HG03571 (cell line): ENCODE measurements around the gene ARHGEF2.
"Not testable (repeated sequence)": the region's sequence is repeated elsewhere in the genome, so short reads cannot be mapped to it uniquely, and the experiment has no call there.

Source experiments
- ATAC-seq: cut with Tn5 transposase; IDR thresholded peaks from one replicate; pipeline ENCODE4 v1.9.1; 2021; ENCODE audit not compliant: unreplicated experiment

The ARHGEF2 gene

GRCh38 chr1:155993595-155993994 lies 15.2 kb upstream of the ARHGEF2 start:
- no peak for ATAC-seq

- ATAC-seq = no peak
Measured at GRCh38 chr1:155990005-155990739, 11.8 kb upstream of the ARHGEF2 start.

- ATAC-seq = no peak
Measured at GRCh38 chr1:155989242-155990004, 11.1 kb upstream of the ARHGEF2 start.

GRCh38 chr1:155984903-155985645 lies 6.7 kb upstream of the ARHGEF2 start:
- ATAC-seq = not testable (repeated sequence)

GRCh38 chr1:155984341-155984740 lies 6.0 kb upstream of the ARHGEF2 start:
- no peak for ATAC-seq

DNA sequence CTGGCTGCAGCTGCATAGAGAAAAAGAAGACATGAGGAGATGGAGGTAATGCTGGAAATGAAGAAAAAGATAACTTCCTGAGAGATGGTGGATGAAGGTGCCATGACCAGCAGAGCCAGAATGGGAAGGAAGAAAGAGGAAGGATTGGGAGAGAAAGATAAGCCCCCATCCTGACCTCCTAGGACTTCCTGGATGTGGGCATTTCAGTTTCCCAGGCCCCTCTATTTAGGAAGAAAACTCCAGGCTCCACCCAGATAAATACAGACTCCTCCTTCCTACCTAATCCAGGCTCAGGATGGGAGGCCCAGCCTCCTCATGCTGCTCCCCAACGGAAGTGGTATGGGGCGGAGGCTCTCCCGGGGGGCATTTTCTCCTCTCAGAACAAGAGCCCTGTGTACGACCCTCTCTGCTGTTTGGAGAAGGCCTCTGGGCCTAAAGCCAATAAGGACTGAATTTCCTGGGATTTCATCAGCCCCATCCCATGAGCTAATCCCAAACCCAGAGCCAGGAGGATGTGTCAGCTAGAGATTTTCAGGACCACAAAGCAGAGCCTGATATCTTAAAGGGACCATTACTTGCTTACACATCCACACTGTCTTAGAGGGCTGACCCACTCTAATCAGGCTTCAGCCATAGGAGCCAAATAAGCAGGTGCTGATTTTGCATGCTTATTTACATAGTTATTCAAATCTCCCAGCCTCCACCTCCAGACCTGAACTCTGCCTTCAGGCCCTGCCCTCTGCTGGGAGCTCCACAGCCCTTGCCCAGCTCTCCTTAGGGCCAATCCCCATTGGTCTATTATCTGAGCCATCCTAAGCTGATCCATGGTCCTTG lies 5.1 kb upstream of the ARHGEF2 start:
- no peak for ATAC-seq

- no peak for ATAC-seq
Measured at GRCh38 chr1:155982106-155982505, 3.8 kb upstream of the ARHGEF2 start.

GRCh38 chr1:155981266-155982088 lies 3.1 kb upstream of the ARHGEF2 start:
- no peak for ATAC-seq

GRCh38 chr1:155979597-155980343 lies 1.4 kb upstream of the ARHGEF2 start:
- ATAC-seq = no peak

DNA sequence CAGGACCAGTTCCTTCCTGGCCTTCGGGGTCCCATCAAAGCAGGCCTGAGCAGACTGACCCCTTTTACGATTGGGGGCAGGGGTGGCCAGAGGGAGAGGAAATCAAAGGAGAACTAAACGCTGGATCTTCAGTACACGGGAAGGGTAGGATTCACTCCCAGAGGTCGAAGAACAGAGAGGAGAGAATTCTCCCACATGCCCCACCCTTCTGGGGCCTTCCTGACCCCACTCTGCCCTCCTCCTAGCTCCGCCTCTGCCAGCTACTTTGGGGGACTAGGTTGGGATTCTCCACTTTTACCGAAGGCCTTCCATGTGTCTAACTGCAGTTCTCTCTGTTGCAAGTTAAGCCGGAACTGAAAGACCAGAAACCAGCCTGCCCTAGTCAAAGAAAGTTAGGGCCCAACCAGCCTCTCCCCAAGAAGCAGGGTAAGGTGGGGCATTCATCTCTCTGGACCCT lies 654 bp upstream of the ARHGEF2 start:
- ATAC-seq = no peak

DNA sequence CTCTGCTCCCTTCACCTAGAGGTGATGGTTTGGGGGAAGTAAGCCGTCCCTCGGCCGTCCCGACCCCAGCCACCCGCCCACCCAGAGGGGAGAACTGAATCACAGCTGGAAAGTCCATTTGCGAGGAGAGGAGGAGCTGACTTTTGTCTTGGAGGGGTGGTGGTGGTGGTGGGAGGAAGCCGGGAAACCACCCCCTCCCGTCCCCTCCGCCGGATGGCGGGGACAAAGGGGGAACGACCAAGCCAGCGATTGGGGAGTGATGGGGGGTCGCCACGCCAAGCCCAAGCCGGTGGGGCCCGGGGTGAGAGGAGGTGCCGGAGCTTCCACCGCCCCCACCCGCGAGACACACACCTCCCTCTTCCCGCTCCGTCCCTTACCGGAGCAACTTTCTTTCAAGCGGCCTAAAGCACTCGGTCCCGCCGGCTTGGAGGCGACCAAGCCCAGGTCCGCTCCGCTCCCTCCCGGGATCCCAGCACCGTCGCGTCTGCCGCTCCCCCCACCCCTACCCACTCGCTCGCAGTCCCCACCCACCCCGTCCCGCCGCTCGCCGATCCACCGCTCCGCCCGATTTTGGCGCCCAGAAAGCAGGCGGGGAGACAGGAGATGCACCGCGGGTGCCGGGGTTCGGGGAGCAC lies 540 bp downstream of the ARHGEF2 start:
- no peak for ATAC-seq

DNA sequence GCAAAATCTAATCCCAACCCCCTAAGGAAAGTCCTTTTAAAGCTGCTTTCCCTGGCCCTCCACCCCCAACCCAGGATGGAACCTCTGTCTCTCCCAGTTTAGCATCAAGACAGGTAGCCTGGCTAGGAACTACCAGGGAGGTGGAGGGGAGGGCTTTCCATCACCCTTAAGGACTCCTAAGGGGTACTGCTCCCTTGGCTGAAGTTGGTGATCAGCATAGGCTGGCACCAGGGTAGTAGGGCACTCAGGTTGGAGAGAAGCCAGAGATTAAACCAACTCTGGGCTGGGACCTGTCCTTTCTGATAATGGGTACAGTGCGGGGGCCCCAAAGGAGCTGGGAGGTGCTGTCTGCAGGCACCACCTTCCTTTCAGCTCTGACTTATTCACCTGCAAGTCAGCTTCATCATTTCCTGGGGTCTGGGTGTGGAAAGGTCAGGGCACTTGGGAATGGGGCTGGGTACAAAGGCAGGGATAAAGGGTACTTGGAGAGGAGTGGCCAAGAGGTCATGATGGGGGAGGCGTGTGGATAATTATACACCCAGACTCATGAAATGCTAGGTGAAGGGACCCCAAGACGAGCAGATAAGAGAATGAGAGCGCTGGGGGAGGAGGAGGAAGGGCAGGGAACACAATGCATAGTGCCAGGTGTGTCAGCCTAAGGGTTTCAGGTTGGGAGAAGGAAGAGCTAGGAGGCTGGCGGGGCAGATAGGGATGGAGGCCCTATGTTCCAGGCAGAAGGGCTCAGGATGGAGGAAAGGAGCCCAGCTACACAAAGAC lies 1.2 kb downstream of the ARHGEF2 start:
- no peak for ATAC-seq

DNA sequence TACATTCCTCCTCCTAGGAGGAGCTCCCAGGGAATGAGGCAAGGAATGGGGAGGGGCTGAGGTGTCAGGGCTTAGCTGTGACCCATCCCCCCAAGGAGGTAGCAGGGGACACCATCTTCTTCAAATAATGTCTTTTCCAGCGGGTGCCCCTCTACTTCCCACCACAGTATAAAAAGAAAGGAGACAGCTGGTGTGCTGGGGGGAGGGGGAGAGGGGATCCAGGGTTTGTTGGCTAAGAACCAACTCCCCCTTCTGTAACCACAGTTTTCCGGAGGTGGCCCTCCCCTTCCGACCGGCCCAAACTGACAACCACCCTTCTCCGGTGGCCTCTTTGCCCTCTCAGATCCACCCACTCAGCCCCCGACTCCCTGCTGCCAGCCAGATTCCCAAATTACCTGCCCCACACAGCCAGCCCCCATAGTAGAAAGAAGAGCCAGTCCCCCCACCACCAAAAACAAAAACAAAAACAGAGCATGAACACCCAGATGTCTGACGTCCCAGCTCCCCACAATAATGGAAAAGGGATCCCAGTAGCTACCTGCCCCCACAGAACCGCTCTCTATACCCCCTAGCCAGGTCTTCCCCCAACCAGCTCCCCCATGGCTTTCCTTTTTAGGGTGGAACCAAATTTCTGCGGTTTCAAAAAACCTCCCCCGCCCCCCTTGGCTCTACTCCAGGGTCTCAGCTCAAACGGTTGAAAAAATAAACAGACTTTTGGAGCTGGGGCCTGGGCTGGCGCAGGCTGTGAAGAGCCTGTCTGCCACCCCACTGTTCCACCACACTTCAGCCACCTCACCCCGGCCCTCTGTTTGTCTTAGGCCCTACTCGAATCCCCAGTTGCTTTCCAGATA lies 2.1 kb downstream of the ARHGEF2 start:
- ATAC-seq = no peak

GRCh38 chr1:155975375-155976061 lies 2.8 kb downstream of the ARHGEF2 start:
- ATAC-seq = no peak

DNA sequence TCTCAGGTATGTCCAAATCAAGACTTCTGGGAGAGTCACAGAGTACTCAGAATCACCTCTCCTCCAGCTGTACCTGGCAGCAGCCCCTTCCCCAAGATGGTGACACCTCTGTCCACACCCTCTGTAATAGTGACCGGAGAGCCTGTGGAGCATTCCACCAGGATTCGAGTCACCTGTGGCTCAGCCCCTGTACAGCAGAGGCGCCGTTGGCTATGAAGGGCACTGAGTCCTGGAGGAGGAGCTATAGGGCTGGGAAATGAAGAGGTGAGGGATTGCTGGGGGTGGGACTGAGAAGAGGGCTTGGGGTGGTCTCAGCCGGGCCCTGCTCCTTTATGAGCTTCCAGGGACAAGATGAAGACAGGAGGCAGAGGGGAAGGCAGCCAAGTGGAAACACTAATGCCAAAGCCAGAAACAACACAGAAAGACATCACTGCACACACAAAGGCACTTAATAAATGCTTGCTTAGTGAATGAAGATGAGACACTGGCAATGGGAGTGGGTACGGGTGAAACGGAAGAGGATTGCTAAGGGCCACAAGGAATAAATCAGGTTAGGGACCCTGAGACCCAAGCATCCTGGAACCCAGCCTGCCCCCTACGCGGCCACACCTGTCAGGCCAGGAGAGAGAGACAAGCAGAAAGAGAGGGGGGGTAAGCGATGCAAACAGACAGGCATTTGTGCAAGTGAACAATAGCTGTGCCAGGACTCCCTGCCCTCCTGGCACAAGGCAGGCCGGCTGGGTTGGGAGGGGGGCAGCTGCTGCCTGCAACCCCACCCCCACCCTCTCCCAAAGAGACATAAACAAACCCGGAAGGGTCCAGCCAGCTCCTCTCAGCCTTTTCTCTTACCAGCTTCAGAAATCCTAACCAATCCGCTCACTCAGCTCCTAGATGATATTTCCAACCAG lies 3.9 kb downstream of the ARHGEF2 start:
- ATAC-seq = no peak
